HepG2 (cell line): ENCODE data around the gene PTRHD1. TPM values are rescaled to one million over a fixed set of nuclear protein-coding genes. Genes with fewer than 3 reads are reported as not detected.

Experiments
- CENPT ChIP-seq: sonication (generic); formaldehyde crosslinking; IDR thresholded peaks from 2 replicates; pipeline ENCODE4 v1.8.0; 2022; ENCODE audit warnings: low read depth, mild to moderate bottlenecking, moderate library complexity, missing genetic modification reagents
- EEA1 ChIP-seq: sonication (generic); formaldehyde crosslinking; IDR thresholded peaks from 2 replicates; pipeline ENCODE4 v1.5.1; 2020; ENCODE audit warnings: mild to moderate bottlenecking, missing genetic modification reagents, borderline replicate concordance
- MAFK ChIP-seq, 2 experiments: IDR thresholded peaks in 1 of 2; conservative IDR thresholded peaks in 1 of 2; 2 replicates each; pipeline ENCODE4 v1.6.1; 2011; ENCODE audit warnings: improper control_type of control experiment in 2 of 2, low read length in 2 of 2
- MIER2 ChIP-seq: IDR thresholded peaks from 2 replicates; pipeline ENCODE4 v1.6.1; 2016; ENCODE audit warnings: missing biosample characterization, missing genetic modification reagents
- ZBTB38 ChIP-seq: sonication (generic); formaldehyde crosslinking; IDR thresholded peaks from 2 replicates; pipeline ENCODE4 v1.5.1; 2020; ENCODE audit warnings: mild to moderate bottlenecking, missing genetic modification reagents
- ZFP36L2 ChIP-seq: sonication (generic); formaldehyde crosslinking; IDR thresholded peaks from 2 replicates; pipeline ENCODE4 v1.4.0; 2020; ENCODE audit warnings: missing genetic modification reagents
- ZNF33A ChIP-seq: sonication (generic); formaldehyde crosslinking; IDR thresholded peaks from 2 replicates; pipeline ENCODE4 v1.5.1; 2020; ENCODE audit warnings: missing genetic modification reagents, mild to moderate bottlenecking, moderate library complexity, borderline replicate concordance
- ZNF484 ChIP-seq: sonication (generic); formaldehyde crosslinking; IDR thresholded peaks from 2 replicates; pipeline ENCODE4 v1.5.1; 2020; ENCODE audit warnings: mild to moderate bottlenecking, low read depth, missing genetic modification reagents, borderline replicate concordance
- ZNF614 ChIP-seq: IDR thresholded peaks from 2 replicates; pipeline ENCODE4 v1.6.1; 2018; ENCODE audit warnings: missing biosample characterization, missing genetic modification reagents, inconsistent platforms, borderline replicate concordance
- polyA plus RNA-seq, 8 experiments: library from polyadenylated mRNA; depleted of rRNA in 3 of 8; stranded (reverse) in 7 of 8; unstranded in 1 of 8; fragments of >200 nt; fragmentation: Illumina TruSeq in 4 of 8; extraction: Trizol in 4 of 8; gene quantifications; 2 replicates each; pipeline versions ENCODE4 v1.2.1 to v1.2.3, GENCODE V29; 2011 to 2016; ENCODE audit warnings: low read depth in 4 of 8, missing spikeins in 1 of 8, mixed read lengths in 1 of 8; ENCODE audit not compliant: insufficient read depth in 1 of 8
- total RNA-seq, 5 experiments: library from RNA; depleted of rRNA; stranded (reverse); fragments of >200 nt; fragmentation: Illumina TruSeq; extraction: Trizol; gene quantifications; 2 replicates each; pipeline ENCODE4 v1.2.3, GENCODE V29; 2016; ENCODE audit warnings: low read depth in 1 of 5
- TF ChIP-seq, protein P1 (sequence below): sonication (generic); formaldehyde crosslinking; IDR thresholded peaks from one replicate; pipeline ENCODE4 v1.5.1; 2020; ENCODE audit warnings: mild to moderate bottlenecking, missing genetic modification reagents; ENCODE audit errors: not compliant biosample characterization
- TF ChIP-seq, protein P2 (sequence below): sonication (generic); formaldehyde crosslinking; IDR thresholded peaks from 2 replicates; pipeline ENCODE4 v1.4.0; 2020; ENCODE audit warnings: missing genetic modification reagents, mild to moderate bottlenecking, borderline replicate concordance
- TF ChIP-seq, protein P3 (sequence below): sonication (generic); formaldehyde crosslinking; IDR thresholded peaks from 2 replicates; pipeline ENCODE4 v1.8.0; 2022; ENCODE audit warnings: mild to moderate bottlenecking, missing genetic modification reagents

Gene PTRHD1
- total and polyA plus RNA-seq, 2 of the 13 experiments (the other 11 are each of a cell fraction or from before 2014, with no cell fraction given): 72.6 to 90.8 TPM

DNA sequence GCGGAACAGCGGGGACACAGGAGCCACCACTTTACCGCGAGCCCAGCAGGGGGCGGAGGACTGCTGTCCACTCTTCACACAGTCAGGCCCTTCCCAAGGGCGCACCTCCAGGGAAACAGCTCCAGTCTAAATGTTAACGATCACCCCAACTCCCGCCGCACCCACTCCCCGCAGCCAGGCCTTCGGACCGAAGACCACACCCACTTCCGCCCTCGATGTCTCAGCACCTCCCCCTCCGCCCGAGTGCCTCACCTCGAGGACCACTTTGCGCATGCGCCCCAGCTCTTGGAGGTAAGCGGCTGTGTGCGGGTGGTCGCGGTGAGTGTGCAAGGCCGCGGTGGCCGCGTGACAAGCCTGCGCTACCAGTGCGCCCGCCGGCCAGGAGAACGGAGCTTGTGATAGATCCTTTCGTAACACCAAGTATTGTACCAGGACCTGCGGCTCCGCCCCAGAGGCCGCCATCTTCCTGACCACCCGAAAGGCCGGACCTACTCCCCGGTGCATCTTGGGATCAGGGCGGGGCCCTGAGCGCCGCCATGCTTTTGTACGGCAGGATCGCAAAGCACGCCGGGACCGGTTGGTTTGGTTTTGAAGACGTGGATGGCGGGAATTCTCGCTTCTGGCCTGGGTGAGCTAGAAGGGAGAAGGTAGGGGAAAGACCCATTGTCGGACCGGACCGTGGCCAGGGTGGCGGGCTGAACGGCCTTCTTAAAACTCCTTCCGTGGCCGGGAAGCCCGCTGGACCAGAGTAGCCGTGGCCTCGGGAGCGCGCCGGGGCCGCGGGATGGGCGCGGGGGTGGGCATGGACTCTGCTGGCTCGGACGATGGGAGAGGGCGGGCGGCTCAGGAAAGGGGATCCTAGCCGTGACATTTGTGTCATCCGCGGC, at the start of gene PTRHD1, which contains the start of gene CENPO (continued):
- TF ChIP-seq, protein P1, sequence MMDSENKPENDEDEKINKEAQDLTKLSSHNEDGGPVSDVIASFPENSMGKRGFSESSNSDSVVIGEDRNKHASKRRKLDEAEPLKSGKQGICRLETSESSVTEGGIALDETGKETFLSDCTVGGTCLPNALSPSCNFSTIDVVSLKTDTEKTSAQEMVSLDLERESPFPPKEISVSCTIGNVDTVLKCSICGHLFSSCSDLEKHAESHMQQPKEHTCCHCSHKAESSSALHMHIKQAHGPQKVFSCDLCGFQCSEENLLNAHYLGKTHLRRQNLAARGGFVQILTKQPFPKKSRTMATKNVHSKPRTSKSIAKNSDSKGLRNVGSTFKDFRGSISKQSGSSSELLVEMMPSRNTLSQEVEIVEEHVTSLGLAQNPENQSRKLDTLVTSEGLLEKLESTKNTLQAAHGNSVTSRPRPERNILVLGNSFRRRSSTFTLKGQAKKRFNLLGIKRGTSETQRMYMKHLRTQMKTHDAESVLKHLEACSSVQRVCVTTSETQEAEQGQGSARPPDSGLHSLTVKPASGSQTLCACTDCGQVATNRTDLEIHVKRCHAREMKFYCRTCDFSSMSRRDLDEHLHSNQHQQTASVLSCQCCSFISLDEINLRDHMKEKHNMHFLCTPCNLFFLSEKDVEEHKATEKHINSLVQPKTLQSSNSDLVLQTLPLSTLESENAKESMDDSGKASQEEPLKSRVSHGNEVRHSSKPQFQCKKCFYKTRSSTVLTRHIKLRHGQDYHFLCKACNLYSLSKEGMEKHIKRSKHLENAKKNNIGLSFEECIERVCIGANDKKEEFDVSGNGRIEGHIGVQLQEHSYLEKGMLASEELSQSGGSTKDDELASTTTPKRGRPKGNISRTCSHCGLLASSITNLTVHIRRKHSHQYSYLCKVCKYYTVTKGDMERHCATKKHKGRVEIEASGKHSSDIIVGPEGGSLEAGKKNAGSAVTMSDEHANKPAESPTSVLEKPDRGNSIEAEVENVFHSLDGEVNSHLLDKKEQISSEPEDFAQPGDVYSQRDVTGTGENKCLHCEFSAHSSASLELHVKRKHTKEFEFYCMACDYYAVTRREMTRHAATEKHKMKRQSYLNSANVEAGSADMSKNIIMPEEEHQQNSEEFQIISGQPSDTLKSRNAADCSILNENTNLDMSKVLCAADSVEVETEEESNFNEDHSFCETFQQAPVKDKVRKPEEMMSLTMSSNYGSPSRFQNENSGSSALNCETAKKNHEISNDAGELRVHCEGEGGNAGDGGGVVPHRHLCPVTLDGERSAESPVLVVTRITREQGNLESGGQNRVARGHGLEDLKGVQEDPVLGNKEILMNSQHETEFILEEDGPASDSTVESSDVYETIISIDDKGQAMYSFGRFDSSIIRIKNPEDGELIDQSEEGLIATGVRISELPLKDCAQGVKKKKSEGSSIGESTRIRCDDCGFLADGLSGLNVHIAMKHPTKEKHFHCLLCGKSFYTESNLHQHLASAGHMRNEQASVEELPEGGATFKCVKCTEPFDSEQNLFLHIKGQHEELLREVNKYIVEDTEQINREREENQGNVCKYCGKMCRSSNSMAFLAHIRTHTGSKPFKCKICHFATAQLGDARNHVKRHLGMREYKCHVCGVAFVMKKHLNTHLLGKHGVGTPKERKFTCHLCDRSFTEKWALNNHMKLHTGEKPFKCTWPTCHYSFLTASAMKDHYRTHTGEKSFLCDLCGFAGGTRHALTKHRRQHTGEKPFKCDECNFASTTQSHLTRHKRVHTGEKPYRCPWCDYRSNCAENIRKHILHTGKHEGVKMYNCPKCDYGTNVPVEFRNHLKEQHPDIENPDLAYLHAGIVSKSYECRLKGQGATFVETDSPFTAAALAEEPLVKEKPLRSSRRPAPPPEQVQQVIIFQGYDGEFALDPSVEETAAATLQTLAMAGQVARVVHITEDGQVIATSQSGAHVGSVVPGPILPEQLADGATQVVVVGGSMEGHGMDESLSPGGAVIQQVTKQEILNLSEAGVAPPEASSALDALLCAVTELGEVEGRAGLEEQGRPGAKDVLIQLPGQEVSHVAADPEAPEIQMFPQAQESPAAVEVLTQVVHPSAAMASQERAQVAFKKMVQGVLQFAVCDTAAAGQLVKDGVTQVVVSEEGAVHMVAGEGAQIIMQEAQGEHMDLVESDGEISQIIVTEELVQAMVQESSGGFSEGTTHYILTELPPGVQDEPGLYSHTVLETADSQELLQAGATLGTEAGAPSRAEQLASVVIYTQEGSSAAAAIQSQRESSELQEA (CRISPR knock-in tag): peak; percentile 65
- TF ChIP-seq EEA1 (CRISPR knock-in tag): no peak
- 0 out of 2 replicates have a peak, but pooled peaks have one; percentile 29 for TF ChIP-seq ZNF484
- peak; percentile 45; the same call in 1 of the 2 replicates for TF ChIP-seq CENPT (CRISPR knock-in tag)
- peak; percentile 41 for TF ChIP-seq MIER2 (CRISPR knock-in tag)
- no peak; the same call in 1 of the 2 replicates for TF ChIP-seq ZNF33A (CRISPR knock-in tag)
- TF ChIP-seq MAFK (conservative IDR thresholded peaks at IDR 0.05 in 1 of 2, IDR thresholded peaks at IDR 0.05 in 1 of 2; ENCODE audit: low read length in 2 of 2): no peak
- TF ChIP-seq ZFP36L2 (CRISPR knock-in tag): no peak
- peak; percentile 86; the same call in 1 of the 2 replicates for TF ChIP-seq ZNF614 (CRISPR knock-in tag)
- peak; percentile 79 for TF ChIP-seq ZBTB38 (CRISPR knock-in tag)
- TF ChIP-seq, protein P2, sequence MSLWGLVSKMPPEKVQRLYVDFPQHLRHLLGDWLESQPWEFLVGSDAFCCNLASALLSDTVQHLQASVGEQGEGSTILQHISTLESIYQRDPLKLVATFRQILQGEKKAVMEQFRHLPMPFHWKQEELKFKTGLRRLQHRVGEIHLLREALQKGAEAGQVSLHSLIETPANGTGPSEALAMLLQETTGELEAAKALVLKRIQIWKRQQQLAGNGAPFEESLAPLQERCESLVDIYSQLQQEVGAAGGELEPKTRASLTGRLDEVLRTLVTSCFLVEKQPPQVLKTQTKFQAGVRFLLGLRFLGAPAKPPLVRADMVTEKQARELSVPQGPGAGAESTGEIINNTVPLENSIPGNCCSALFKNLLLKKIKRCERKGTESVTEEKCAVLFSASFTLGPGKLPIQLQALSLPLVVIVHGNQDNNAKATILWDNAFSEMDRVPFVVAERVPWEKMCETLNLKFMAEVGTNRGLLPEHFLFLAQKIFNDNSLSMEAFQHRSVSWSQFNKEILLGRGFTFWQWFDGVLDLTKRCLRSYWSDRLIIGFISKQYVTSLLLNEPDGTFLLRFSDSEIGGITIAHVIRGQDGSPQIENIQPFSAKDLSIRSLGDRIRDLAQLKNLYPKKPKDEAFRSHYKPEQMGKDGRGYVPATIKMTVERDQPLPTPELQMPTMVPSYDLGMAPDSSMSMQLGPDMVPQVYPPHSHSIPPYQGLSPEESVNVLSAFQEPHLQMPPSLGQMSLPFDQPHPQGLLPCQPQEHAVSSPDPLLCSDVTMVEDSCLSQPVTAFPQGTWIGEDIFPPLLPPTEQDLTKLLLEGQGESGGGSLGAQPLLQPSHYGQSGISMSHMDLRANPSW (CRISPR knock-in tag): peak; percentile 26; the same call in 1 of the 2 replicates
- TF ChIP-seq, protein P3, sequence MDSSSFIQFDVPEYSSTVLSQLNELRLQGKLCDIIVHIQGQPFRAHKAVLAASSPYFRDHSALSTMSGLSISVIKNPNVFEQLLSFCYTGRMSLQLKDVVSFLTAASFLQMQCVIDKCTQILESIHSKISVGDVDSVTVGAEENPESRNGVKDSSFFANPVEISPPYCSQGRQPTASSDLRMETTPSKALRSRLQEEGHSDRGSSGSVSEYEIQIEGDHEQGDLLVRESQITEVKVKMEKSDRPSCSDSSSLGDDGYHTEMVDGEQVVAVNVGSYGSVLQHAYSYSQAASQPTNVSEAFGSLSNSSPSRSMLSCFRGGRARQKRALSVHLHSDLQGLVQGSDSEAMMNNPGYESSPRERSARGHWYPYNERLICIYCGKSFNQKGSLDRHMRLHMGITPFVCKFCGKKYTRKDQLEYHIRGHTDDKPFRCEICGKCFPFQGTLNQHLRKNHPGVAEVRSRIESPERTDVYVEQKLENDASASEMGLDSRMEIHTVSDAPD (CRISPR knock-in tag): peak; percentile 36; the same call in 1 of the 2 replicates
